ENCODE results near the gene TRIP13.

The TRIP13 gene

GRCh38 chr5:953535-954449 is 61.1 kb downstream of the TRIP13 start:
- H3K27ac Mint-ChIP-seq = peak overlapping the region in 2 of 3 experiments; percentile 25 to 74
- H3K36me3 Mint-ChIP-seq (ENCODE audit: low read depth) = peaks cover 5% of the 10 kb centered on the region
- H3K9me3 Mint-ChIP-seq = peaks cover 8% of the 10 kb centered on the region
- no peak for TF ChIP-seq CTCF (IDR thresholded peaks at IDR 0.05; ENCODE audit: unreplicated experiment in 3 of 3)
- peaks cover 44% of the 10 kb centered on the region for H3K27me3 Mint-ChIP-seq (ENCODE audit: low read depth)
- H3K4me1 Mint-ChIP-seq = peaks cover 34% of the 10 kb centered on the region
- H3K4me3 Mint-ChIP-seq = no peak overlapping the region

- Mint-ChIP-seq H3K4me3 (no peak overlapping the region), H3K4me1 (peaks cover 43% of the 10 kb centered on the region), H3K27ac (peak overlapping the region; percentile 36 to 96 (median 93)), H3K36me3 (ENCODE audit: low read depth) (no peaks in the 10 kb centered on the region), H3K27me3 (ENCODE audit: low read depth) (peaks cover 37% of the 10 kb centered on the region), H3K9me3 (peaks cover 4% of the 10 kb centered on the region)
- no peak for TF ChIP-seq CTCF (IDR thresholded peaks at IDR 0.05; ENCODE audit: unreplicated experiment in 3 of 3)
Observed at GRCh38 chr5:955886-956761, 63.4 kb downstream of the TRIP13 start.

- Mint-ChIP-seq H3K27ac (peak overlapping the region; percentile 93 to 97 (median 96)), H3K27me3 (ENCODE audit: low read depth) (peaks cover 28% of the 10 kb centered on the region), H3K36me3 (ENCODE audit: low read depth) (no peaks in the 10 kb centered on the region), H3K4me3 (peak overlapping the region in 2 of 3 experiments; percentile 63 to 69), H3K9me3 (no peaks in the 10 kb centered on the region), H3K4me1 (peaks cover 43% of the 10 kb centered on the region)
- peak in 1 of 3 experiments; percentile 21 for TF ChIP-seq CTCF (IDR thresholded peaks at IDR 0.05; ENCODE audit: unreplicated experiment in 3 of 3)
Observed at GRCh38 chr5:956941-957747, 64.5 kb downstream of the TRIP13 start.

GRCh38 chr5:957748-958485 is 65.2 kb downstream of the TRIP13 start:
- peaks cover 27% of the 10 kb centered on the region for H3K27me3 Mint-ChIP-seq (ENCODE audit: low read depth)
- peak overlapping the region in 1 of 3 experiments; percentile 96 for H3K27ac Mint-ChIP-seq
- H3K4me3 Mint-ChIP-seq = no peak overlapping the region
- peaks cover 43% of the 10 kb centered on the region for H3K4me1 Mint-ChIP-seq
- no peak for TF ChIP-seq CTCF (IDR thresholded peaks at IDR 0.05; ENCODE audit: unreplicated experiment in 3 of 3)
- H3K9me3 Mint-ChIP-seq = no peaks in the 10 kb centered on the region
- no peaks in the 10 kb centered on the region for H3K36me3 Mint-ChIP-seq (ENCODE audit: low read depth)
